ENCODE measurements around the gene MYO7B.

Gene MYO7B

DNA sequence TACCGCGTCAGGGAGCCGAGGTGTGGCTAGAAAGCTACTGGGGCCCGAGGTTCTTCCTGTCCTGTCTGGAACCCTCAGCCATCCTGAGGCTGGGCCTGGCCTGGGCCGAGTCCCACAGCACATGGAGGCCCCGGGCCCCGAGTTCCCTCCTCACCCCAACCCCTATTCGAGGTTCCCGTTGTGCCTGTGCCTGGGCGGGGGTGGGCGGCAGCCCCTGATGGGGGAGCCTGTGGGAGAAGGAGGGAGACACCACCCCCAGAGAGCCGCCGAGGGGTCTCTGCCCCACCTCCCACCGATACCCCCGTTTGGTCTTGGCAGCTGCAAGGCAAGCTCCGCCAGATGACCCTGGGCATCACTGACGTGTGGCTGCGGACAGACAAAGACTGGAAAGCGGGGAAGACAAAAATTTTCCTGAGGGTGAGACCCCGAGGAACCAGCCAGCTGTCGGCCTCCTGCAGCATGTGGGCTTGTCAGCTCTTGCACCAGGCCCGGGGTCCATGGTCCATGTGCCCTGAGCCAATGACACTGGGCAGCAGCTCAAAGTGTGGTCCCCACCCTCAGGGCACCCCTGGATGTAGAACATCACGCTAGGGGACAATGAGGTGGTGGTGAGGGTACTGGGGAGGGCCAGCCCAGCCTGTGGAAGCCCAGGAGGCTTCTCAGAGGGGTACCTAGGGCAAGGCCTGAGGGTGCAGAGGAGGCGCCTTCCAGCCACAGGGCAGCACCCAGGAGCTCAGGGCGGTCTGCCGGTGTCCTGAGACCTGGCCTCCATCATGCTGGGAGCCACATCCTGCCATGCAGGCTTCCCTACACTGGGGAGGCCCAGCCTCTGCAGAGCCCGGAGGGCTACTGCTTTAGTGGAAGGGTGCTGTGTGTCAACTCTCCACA is 58.0 kb downstream of the MYO7B start:
- TF ChIP-seq CTCF (IDR thresholded peaks at IDR 0.05; ENCODE audit: low read depth, low read length) (no peak), EZH2phosphoT487 (IDR thresholded peaks at IDR 0.05; ENCODE audit: low read depth) (no peak)
- Histone ChIP-seq H4K20me1 (ENCODE audit: insufficient read depth, low read length) (no peaks in the 10 kb centered on the region), H2AFZ (ENCODE audit: low read depth, low read length) (no peak overlapping the region), H3K27me3 (ENCODE audit: low read depth, low read length) (no peaks in the 10 kb centered on the region), H3K9me3 (ENCODE audit: insufficient read depth, low read length) (no peaks in the 10 kb centered on the region), H3K9ac (ENCODE audit: low read length) (no peak overlapping the region), H3K79me2 (ENCODE audit: low read length) (no peaks in the 10 kb centered on the region), H3K27ac (ENCODE audit: low read length) (no peak overlapping the region), H3K36me3 (replicated peaks; ENCODE audit: low read depth, low read length) (no peaks in the 10 kb centered on the region), H3K4me2 (ENCODE audit: low read length) (no peak overlapping the region), H3K4me3 (ENCODE audit: low read length) (no peak overlapping the region), H3K4me1 (ENCODE audit: low read length) (peaks cover 3% of the 10 kb centered on the region; the same call in 1 of the 2 replicates)

DNA sequence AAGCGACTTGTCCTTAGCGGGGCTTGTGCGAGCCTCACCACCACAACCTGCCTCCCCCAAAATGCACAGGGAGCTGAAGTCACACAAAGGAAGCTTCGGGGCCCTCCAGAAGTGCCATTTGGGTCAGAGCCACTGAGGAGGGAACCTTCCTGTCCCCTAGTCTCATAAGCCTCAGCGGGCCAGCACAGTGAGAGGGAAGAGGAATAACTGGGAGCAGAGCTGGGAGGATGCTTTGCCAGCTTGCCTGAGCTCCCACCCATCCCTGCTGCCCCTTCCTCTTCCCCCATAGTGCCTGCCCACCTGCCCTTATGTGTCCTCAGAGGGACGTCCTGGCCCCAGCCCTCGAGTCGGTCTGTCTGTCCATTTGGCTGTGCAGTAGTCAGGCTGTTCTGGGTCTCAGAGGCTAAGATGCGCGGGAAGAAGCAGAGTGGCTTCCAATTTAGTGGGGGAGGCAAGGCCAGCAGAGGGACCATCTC is 58.7 kb downstream of the MYO7B start:
- H3K4me2 ChIP-seq (ENCODE audit: low read length): no peak overlapping the region
- H3K4me1 ChIP-seq (ENCODE audit: low read length): peaks cover 3% of the 10 kb centered on the region; the same call in 1 of the 2 replicates
- H3K36me3 ChIP-seq (replicated peaks; ENCODE audit: low read depth, low read length): no peaks in the 10 kb centered on the region
- no peaks in the 10 kb centered on the region for H3K9me3 ChIP-seq (ENCODE audit: insufficient read depth, low read length)
- no peaks in the 10 kb centered on the region for H4K20me1 ChIP-seq (ENCODE audit: insufficient read depth, low read length)
- TF ChIP-seq CTCF (IDR thresholded peaks at IDR 0.05; ENCODE audit: low read depth, low read length) (no peak), EZH2phosphoT487 (IDR thresholded peaks at IDR 0.05; ENCODE audit: low read depth) (no peak)
- no peak overlapping the region for H2AFZ ChIP-seq (ENCODE audit: low read depth, low read length)
- H3K79me2 ChIP-seq (ENCODE audit: low read length): no peaks in the 10 kb centered on the region
- no peak overlapping the region for H3K27ac ChIP-seq (ENCODE audit: low read length)
- H3K9ac ChIP-seq (ENCODE audit: low read length): no peak overlapping the region
- no peak overlapping the region for H3K4me3 ChIP-seq (ENCODE audit: low read length)
- H3K27me3 ChIP-seq (ENCODE audit: low read depth, low read length): no peaks in the 10 kb centered on the region

GRCh38 chr2:127596311-127597045 is 61.0 kb downstream of the MYO7B start:
- H2AFZ ChIP-seq (ENCODE audit: low read depth, low read length): no peak overlapping the region
- no peaks in the 10 kb centered on the region for H3K27me3 ChIP-seq (ENCODE audit: low read depth, low read length)
- no peaks in the 10 kb centered on the region for H3K79me2 ChIP-seq (ENCODE audit: low read length)
- no peaks in the 10 kb centered on the region for H3K9me3 ChIP-seq (ENCODE audit: insufficient read depth, low read length)
- H4K20me1 ChIP-seq (ENCODE audit: insufficient read depth, low read length): no peaks in the 10 kb centered on the region
- H3K9ac ChIP-seq (ENCODE audit: low read length): no peak overlapping the region
- no peak for TF ChIP-seq CTCF (IDR thresholded peaks at IDR 0.05; ENCODE audit: low read depth, low read length)
- TF ChIP-seq EZH2phosphoT487 (IDR thresholded peaks at IDR 0.05; ENCODE audit: low read depth): no peak
- H3K4me3 ChIP-seq (ENCODE audit: low read length): no peak overlapping the region
- H3K36me3 ChIP-seq (replicated peaks; ENCODE audit: low read depth, low read length): no peaks in the 10 kb centered on the region
- H3K4me2 ChIP-seq (ENCODE audit: low read length): no peak overlapping the region
- no peaks in the 10 kb centered on the region for H3K4me1 ChIP-seq (ENCODE audit: low read length)
- no peak overlapping the region for H3K27ac ChIP-seq (ENCODE audit: low read length)

Data from OCI-LY3 (cell line).